Measurements from ENCODE around the gene SLC6A4.
"Not testable (repeated sequence)": the region's sequence is repeated elsewhere in the genome, so short reads cannot be mapped to it uniquely, and the experiment has no call there.

The SLC6A4 gene

DNA sequence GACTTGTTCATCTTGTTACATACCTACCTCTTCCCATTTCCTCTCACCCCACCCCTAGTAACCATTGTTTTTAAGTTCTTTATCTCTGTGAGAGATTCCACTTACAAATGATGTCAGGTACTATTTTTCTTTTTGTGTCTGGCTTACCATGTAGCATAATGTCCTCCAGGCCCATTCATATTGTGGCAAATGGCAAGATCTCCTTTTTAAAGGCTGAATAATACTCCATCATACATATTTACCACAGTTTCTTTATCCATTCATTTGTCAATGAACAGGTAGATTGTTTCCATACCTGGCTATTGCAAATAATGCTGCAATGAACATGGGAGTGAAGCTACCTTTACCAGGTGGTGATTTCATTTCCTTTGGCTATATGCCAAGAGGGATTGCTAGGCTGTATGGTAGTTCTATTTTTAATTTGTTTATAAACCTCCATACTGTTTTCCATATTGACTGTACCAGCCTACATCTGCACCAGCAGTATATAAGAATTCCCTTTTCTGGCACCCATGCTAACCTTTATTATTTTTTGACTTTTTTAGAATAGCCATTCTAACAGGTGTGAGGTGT is 65.0 kb downstream of the SLC6A4 start:
- no peak for DNase-seq

DNA sequence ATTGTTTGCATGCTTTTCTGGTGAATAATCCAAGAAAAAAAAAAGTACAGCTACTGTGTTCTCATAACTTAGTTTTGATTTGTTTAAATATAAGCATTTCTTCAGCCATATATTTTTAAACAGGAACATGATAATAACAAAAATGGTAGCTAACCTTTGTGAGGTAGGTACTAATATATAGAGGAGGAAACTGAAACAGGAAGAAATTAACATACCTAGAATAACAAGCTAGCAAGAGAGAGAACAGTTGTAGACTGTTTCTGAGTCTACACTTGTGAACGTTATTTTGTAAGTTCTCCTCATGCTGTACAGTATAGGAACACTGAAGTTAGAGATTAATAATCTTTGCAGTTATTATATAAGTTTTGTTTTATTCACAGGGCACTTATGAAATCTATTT is 69.5 kb downstream of the SLC6A4 start:
- DNase-seq = no peak

DNA sequence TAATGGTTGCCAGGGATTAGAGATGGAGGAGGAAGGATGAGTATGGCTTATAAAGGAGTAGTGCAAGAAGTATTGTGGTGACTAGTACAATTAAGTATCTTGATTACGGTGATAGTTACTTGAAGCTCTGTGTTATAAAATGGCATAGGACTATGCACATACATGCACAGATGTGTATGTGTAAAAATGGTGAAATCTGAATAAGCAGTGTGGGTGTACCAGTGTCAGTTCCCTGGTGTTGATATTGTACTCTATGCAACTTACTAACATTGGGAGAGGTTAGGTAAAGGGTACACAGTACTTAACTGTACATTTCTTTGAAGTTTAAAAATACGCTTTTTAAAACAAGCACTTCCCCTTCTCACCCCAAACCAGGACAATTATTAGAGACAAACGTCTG is 70.3 kb downstream of the SLC6A4 start:
- no peak for DNase-seq

DNA sequence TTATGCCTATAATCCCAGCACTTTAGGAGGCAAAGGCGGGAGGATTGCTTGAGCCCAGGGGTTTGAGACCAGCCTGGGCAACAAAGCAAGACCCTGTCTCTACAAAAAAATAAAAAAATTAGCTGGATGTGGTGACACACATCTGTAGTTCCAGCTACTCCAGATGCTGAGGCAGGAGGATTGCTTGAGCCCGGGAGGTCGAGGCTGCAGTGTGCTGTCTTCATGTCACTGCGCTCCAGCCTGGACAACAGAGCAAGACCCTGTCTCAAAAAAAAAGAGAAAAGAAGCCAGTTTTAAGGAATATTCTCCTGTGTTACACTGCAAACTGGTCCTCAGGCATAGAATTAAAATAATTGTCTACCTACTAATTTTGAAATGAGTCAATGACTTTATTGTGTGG is 71.0 kb downstream of the SLC6A4 start:
- no peak for DNase-seq

DNA sequence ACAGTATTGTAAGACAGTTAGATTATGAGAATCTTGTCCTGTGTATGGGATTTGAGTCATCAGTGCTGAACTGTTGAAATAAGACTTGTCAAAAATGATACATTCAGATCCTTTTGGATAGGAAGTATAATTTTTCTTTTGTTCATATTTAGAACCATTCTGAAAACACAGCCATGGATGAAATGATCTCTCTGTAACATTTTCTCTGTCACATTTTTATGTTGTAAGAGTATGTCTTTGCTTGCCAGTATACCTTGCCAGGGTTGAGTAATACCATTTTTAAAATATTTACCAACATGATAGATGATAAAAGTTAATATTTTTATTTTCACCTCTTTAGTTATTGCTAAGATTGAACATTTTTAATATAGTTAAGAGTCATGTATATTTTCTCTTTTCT is 73.9 kb downstream of the SLC6A4 start:
- DNase-seq = no peak

DNA sequence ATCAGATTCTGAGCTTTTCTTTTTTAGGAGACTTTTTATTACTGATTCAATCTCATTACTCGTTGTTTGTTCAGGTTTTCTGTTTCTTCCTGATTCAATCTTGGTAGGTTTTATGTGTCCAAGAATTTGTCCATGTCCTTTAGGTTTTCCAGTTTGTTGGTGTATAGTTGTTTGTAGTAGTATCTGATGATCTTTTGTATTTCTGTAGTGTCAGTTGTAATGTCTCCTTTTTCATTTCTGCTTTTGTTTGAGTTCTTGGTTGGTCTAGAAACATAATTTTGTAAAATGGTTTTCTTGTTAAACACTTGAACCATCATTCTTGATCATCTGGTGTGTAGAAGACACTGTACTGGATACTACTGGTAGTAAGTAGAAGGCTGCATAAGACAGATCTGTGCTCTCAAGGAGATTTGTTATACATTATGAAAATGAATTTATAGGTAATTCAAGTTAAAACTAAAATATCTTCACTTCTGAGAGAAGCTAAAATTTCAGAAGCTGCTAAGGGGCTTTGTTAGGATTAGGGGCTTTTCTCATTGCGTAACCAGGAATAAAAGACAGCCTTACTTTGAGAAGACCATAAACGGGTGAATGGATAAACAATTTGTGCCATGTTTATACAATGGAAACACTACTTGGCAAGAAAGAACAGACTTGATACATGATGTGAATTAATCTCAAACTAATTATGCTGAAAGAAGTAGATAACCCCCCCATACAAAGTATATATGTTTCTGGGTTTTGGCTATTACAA is 74.9 kb downstream of the SLC6A4 start:
- no peak for DNase-seq

DNA sequence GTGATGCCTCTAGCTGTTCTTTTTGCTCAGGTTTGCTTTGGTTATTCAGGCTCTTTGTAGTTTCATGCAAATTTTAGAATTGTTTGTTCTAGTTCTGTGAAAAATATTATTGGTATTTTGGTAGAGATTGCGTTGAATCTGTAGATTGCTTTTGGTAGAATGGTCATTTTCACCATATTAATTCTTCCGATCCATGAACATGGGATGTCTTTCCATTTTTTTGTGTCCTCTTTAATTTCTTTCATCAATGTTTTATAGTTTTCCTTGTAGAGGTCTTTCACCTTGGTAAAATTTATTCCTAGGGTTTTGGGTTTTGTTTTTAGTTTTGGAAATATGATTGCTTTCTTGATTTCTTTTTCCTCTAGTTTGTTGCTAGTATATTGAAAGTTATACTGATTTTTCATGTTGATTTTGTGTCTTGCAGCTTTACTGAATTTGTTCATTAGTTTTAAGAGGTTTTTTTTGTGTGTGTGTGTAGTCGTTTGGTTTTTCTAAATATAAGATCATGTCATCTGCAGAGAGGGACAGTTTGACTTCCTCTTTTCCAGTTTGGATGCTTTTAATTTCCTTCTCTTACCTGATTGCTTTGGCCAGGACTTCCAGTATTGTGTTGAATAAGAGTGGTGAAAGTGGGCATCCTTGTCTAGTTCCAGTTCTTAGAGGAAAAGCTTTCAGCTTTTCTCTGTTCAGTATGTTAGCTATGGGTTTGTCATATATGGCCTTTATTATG is 76.4 kb downstream of the SLC6A4 start:
- DNase-seq = no peak

DNA sequence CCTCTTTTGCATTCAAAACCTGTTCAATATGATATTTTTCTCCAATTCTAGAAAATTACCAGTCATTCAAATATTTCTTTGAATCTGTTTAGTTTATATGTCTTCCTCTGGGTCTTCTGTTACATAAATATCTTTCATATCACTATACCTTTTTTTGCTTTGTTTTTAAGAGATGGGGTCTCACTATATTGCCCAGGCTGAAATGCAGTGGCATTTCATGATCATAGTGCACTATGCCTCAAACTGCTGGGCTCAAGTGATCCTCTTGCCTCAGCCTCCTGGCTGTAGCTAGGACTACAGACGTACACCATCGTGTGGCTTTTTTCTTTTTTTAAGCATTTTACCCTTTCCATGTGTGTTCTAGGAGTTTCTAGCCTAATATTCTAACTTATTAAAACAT is 80.1 kb downstream of the SLC6A4 start:
- no peak for DNase-seq

DNA sequence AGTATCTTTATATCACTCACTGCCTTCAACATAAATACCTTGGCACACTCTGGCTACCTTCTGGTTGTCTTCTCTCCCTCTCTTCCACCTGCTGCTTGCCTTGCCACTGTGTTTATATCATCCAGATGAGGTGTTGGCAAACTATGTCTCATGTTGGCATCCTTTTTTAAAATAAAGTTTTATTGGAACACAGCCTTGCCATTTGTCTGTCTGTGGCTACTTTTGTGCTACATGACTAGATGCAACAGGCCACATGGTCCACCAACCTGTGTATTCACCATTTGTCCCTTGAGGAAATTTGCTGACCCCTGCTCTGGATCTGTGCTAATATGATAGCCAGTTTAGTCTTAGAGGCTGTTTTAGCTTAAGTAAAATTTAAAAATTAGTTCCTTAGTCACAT is 82.0 kb downstream of the SLC6A4 start:
- DNase-seq = no peak

DNA sequence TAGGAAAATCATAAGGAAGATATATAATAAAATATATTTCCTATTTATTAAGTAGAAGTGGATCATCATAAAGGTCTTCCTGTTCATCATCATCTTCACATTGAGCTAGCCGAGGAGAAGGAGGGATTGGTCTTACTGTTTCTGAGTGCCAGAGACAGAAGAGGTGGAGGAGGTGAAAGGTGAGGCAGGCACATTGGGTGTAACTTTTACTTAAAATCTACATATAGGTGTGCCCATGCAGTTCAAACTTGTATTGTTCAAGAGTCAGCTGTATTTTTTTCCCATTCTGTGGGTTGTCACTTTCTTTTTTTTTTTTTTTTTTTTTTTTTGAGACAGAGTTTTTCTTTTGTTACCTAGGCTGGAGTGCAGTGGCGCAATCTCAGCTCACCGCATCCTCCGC is 84.0 kb downstream of the SLC6A4 start:
- DNase-seq = no peak

DNA sequence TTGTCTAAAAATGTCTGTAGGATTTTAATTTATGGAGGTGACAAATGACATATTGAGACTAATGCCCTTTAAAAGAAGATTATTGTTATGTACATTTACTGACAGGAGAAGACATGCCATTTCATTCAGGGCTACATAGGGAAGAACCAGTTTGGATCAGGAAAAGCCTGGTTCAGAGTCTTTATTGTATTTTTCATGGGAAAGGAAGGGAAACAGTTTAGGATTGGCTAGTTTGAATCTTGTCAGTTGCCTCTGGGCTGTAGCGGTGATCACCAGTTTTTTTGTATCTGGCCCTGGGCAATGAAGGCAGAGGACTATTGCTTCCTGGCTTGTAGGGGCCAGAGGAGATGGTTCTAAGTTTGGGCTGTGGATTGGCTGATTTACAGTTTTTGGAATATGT is 87.1 kb downstream of the SLC6A4 start:
- DNase-seq = no peak

DNA sequence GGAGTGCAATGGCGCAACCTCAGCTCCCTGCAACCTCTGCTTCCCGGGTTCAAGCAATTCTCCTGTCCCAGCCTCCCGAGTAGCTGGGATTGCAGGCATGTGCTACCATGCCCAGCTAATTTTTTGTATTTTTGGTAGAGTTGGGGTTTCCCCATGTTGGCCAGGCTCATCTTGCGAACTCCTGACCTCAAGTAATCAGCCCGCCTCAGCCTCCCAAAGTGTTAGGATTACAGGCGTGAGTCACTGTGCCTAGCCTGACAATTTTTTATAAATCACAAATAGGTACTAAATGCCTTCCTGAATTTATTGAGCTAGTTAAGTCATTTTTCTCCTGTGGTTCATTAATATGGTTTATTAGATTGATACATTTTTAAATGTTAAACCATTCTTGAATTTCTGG is 87.6 kb downstream of the SLC6A4 start:
- DNase-seq = not testable (repeated sequence)
